HEK293 (cell line): ENCODE results near the gene NME8.

ENCODE experiments used
- CTCF ChIA-PET: fragments of 350-600 bp; formaldehyde crosslinking; extraction: SDS; loops from one replicate; lab custom pipeline; 2021; ENCODE audit warnings: antibody characterized with exemption; lab: Yijun Ruan, JAX
- POLR2A ChIA-PET: fragments of 300-600 bp; formaldehyde crosslinking; extraction: SDS; loops from one replicate; lab custom pipeline; 2020; ENCODE audit warnings: antibody characterized with exemption, inconsistent platforms; lab: Yijun Ruan, JAX
- H3K27ac ChIP-seq: fragments of 200-500 bp; sonication (Bioruptor generic); 2 replicates; pipeline ENCODE4 v1.5.1; 2014; ENCODE audit warnings: low read depth, low read length, control low read depth, inconsistent platforms; ENCODE audit errors: extremely low read depth
- H3K36me3 ChIP-seq, 2 experiments: fragments of 200-500 bp in 1 of 2; sonication (Bioruptor generic) in 1 of 2; 1 replicate in 1 of 2; 2 replicates in 1 of 2; pipeline ENCODE4 v1.5.1; 2014 to 2017; ENCODE audit warnings: inconsistent platforms in 2 of 2, low read length in 2 of 2; ENCODE audit not compliant: control insufficient read depth in 2 of 2, insufficient read depth in 1 of 2
- H3K4me1 ChIP-seq: fragments of 200-500 bp; sonication (Bioruptor generic); 2 replicates; pipeline ENCODE4 v1.5.1; 2014; ENCODE audit warnings: mild to moderate bottlenecking, low read length, inconsistent platforms; ENCODE audit not compliant: control insufficient read depth, insufficient read depth
- H3K4me3 ChIP-seq: 2 replicates; pipeline ENCODE4 v1.5.1; 2011; ENCODE audit warnings: low read depth, mild to moderate bottlenecking, control low read depth, low read length, moderate library complexity
- H3K9me3 ChIP-seq: fragments of 200-500 bp; sonication (Bioruptor generic); 2 replicates; pipeline ENCODE4 v1.5.1; 2014; ENCODE audit warnings: low read depth, low read length, inconsistent platforms; ENCODE audit not compliant: control insufficient read depth, insufficient read depth
- GFI1B ChIP-seq: fragments of 450-650 bp; formaldehyde crosslinking; IDR thresholded peaks from 2 replicates; pipeline ENCODE4 v1.5.1; 2016; ENCODE audit warnings: missing biosample characterization, missing genetic modification characterization
- GLIS2 ChIP-seq: fragments of 450-650 bp; formaldehyde crosslinking; IDR thresholded peaks from 2 replicates; pipeline ENCODE4 v1.5.1; 2016; ENCODE audit warnings: missing biosample characterization, missing genetic modification characterization
- HIC1 ChIP-seq: fragments of 450-650 bp; formaldehyde crosslinking; IDR thresholded peaks from 2 replicates; pipeline ENCODE4 v1.5.1; 2016; ENCODE audit warnings: missing biosample characterization, missing genetic modification characterization
- KLF1 ChIP-seq: fragments of 450-650 bp; formaldehyde crosslinking; IDR thresholded peaks from 2 replicates; pipeline ENCODE4 v1.5.1; 2016; ENCODE audit warnings: missing biosample characterization, missing genetic modification characterization
- KLF17 ChIP-seq: fragments of 450-650 bp; formaldehyde crosslinking; IDR thresholded peaks from 2 replicates; pipeline ENCODE4 v1.5.1; 2016; ENCODE audit warnings: missing biosample characterization, missing genetic modification characterization
- KLF8 ChIP-seq: fragments of 450-650 bp; formaldehyde crosslinking; IDR thresholded peaks from 2 replicates; pipeline ENCODE4 v1.5.1; 2016; ENCODE audit warnings: missing biosample characterization, missing genetic modification characterization
- PATZ1 ChIP-seq: fragments of 450-650 bp; formaldehyde crosslinking; IDR thresholded peaks from 2 replicates; pipeline ENCODE4 v1.5.1; 2016; ENCODE audit warnings: missing biosample characterization, missing genetic modification characterization
- YY1 ChIP-seq: fragments of 450-650 bp; formaldehyde crosslinking; IDR thresholded peaks from 2 replicates; pipeline ENCODE4 v1.5.1; 2018; ENCODE audit warnings: missing biosample characterization, missing genetic modification characterization
- ZBTB10 ChIP-seq: fragments of 450-650 bp; formaldehyde crosslinking; IDR thresholded peaks from 2 replicates; pipeline ENCODE4 v1.5.1; 2016; ENCODE audit warnings: missing biosample characterization, missing genetic modification characterization
- ZBTB17 ChIP-seq: fragments of 450-650 bp; formaldehyde crosslinking; IDR thresholded peaks from 2 replicates; pipeline ENCODE4 v1.5.1; 2016; ENCODE audit warnings: missing biosample characterization, missing genetic modification characterization
- ZBTB20 ChIP-seq: fragments of 450-650 bp; formaldehyde crosslinking; IDR thresholded peaks from 2 replicates; pipeline ENCODE4 v1.5.1; 2016; ENCODE audit warnings: missing biosample characterization, missing genetic modification characterization
- ZBTB8A ChIP-seq: fragments of 450-650 bp; formaldehyde crosslinking; IDR thresholded peaks from 2 replicates; pipeline ENCODE4 v1.5.1; 2016; ENCODE audit warnings: missing biosample characterization, missing genetic modification characterization
- ZEB2 ChIP-seq: fragments of 450-650 bp; formaldehyde crosslinking; IDR thresholded peaks from 2 replicates; pipeline ENCODE4 v1.5.1; 2016; ENCODE audit warnings: missing biosample characterization, missing genetic modification characterization
- ZFP37 ChIP-seq: fragments of 450-650 bp; formaldehyde crosslinking; IDR thresholded peaks from 2 replicates; pipeline ENCODE4 v1.5.1; 2016; ENCODE audit warnings: missing biosample characterization, missing genetic modification characterization
- ZNF155 ChIP-seq: fragments of 450-650 bp; formaldehyde crosslinking; IDR thresholded peaks from 2 replicates; pipeline ENCODE4 v1.5.1; 2016; ENCODE audit warnings: missing biosample characterization, missing genetic modification characterization
- ZNF354C ChIP-seq: fragments of 450-650 bp; formaldehyde crosslinking; IDR thresholded peaks from 2 replicates; pipeline ENCODE4 v1.5.1; 2016; ENCODE audit warnings: missing biosample characterization, missing genetic modification characterization, low read depth, borderline replicate concordance
- ZNF394 ChIP-seq: fragments of 450-650 bp; formaldehyde crosslinking; IDR thresholded peaks from 2 replicates; pipeline ENCODE4 v1.5.1; 2016; ENCODE audit warnings: missing biosample characterization, missing genetic modification characterization, mild to moderate bottlenecking, moderate library complexity, borderline replicate concordance
- ZNF561 ChIP-seq: fragments of 450-650 bp; IDR thresholded peaks from 2 replicates; pipeline ENCODE4 v1.5.1; 2018; ENCODE audit warnings: missing biosample characterization, missing genetic modification characterization, borderline replicate concordance
- ZNF580 ChIP-seq: fragments of 450-650 bp; formaldehyde crosslinking; IDR thresholded peaks from 2 replicates; pipeline ENCODE4 v1.5.1; 2016; ENCODE audit warnings: missing biosample characterization, missing genetic modification characterization
- ZNF600 ChIP-seq: fragments of 450-650 bp; formaldehyde crosslinking; IDR thresholded peaks from 2 replicates; pipeline ENCODE4 v1.5.1; 2016; ENCODE audit warnings: missing biosample characterization, missing genetic modification characterization
- ZNF76 ChIP-seq: fragments of 450-650 bp; formaldehyde crosslinking; IDR thresholded peaks from 2 replicates; pipeline ENCODE4; 2016; ENCODE audit warnings: low read depth, missing biosample characterization, missing genetic modification characterization, borderline replicate concordance

The NME8 gene

GRCh38 chr7:37920305-37920848 lies 72.0 kb downstream of the NME8 start, which contains the start of gene EPDR1 (continued):
- TF ChIP-seq HIC1 (tag by site-specific recombination), result 0 out of 2 replicates have a peak, but pooled peaks have one; percentile 10
- TF ChIP-seq ZNF155 (tag by site-specific recombination), result no peak
- TF ChIP-seq ZNF600 (tag by site-specific recombination), result no peak
- TF ChIP-seq, all 188 proteins: peak for 13

- H3K36me3 ChIP-seq, result no peaks in the 10 kb centered on the region
- no peaks in the 10 kb centered on the region for H3K4me1 ChIP-seq
- no peaks in the 10 kb centered on the region for H3K9me3 ChIP-seq
- H3K27ac ChIP-seq, result peak overlapping the region; percentile 81; the same call in 1 of the 2 replicates
- POLR2A ChIA-PET, result interaction anchor here (0.6 kb wide), 2 partner anchors 257 to 827 kb away, joined by 3 read pairs; partner anchors contain the start of gene STARD3NL
- CTCF ChIA-PET, result interaction anchor here (0.6 to 0.9 kb wide), 3 partner anchors 121 to 426 kb away, joined by 3 to 5 read pairs (median 3); no protein-coding TSS in a partner anchor
- H3K4me3 ChIP-seq, result peak overlapping the region; percentile 56
- TF ChIP-seq GFI1B (tag by site-specific recombination) (no peak), PATZ1 (peak; percentile 68), HIC1 (tag by site-specific recombination) (peak; percentile 92), ZNF394 (tag by site-specific recombination) (no peak), YY1 (tag by site-specific recombination) (no peak), ZBTB10 (peak; percentile 43; the same call in 1 of the 2 replicates), ZNF354C (tag by site-specific recombination) (no peak), ZNF561 (tag by site-specific recombination) (peak; percentile 19; the same call in 1 of the 2 replicates), ZNF580 (no peak), ZNF76 (tag by site-specific recombination) (no peak), ZBTB20 (tag by site-specific recombination) (peak; percentile 65), KLF17 (tag by site-specific recombination) (0 out of 2 replicates have a peak, but pooled peaks have one; percentile 26), ZBTB17 (tag by site-specific recombination) (peak; percentile 61), ZBTB8A (tag by site-specific recombination) (peak; percentile 96), ZFP37 (0 out of 2 replicates have a peak, but pooled peaks have one; percentile 39), GLIS2 (tag by site-specific recombination) (peak; percentile 85), KLF1 (tag by site-specific recombination) (peak; percentile 60; the same call in 1 of the 2 replicates), KLF8 (tag by site-specific recombination) (peak; percentile 49; the same call in 1 of the 2 replicates), ZEB2 (peak; percentile 48; the same call in 1 of the 2 replicates)
Observed at GRCh38 chr7:37920849-37921805, 72.7 kb downstream of the NME8 start.
